Hematopoietic multipotent progenitor cell treated with erythropoietin and hydrocortisone succinate and interleukin-3 and kit ligand, for 4 days (in vitro differentiated cells): ENCODE results near the gene GSTA1.
"Not testable (repeated sequence)": the region's sequence is repeated elsewhere in the genome, so short reads cannot be mapped to it uniquely, and the experiment has no call there.

Experiments used
- DNase-seq: peaks from one replicate; pipeline ENCODE4 v3.0.0-alpha.2; 2015

The GSTA1 gene

GRCh38 chr6:52803668-52804255 is at the start of gene GSTA1:
GSTA1 (minus strand) TSS chr6:52803816; CDS start chr6:52799267, 4,549 bp downstream.
- not testable (repeated sequence) for DNase-seq

- DNase-seq = no peak
Measured at GRCh38 chr6:52849137-52849536, 45.5 kb upstream of the GSTA1 start.

- no peak for DNase-seq
Measured at GRCh38 chr6:52846002-52846401, 42.4 kb upstream of the GSTA1 start.

GRCh38 chr6:52843605-52844004 is 40.0 kb upstream of the GSTA1 start:
- DNase-seq = no peak

GRCh38 chr6:52840763-52841585 is 37.4 kb upstream of the GSTA1 start, which contains the start of gene GSTA5:
GSTA5 (minus strand) TSS chr6:52840813.
- DNase-seq = no peak

- DNase-seq = peak; percentile 62
Measured at GRCh38 chr6:52839124-52840055, 35.8 kb upstream of the GSTA1 start.

GRCh38 chr6:52834481-52834880 is 30.9 kb upstream of the GSTA1 start:
- DNase-seq = no peak

- not testable (repeated sequence) for DNase-seq
Measured at GRCh38 chr6:52830869-52831268, 27.3 kb upstream of the GSTA1 start.

- no peak for DNase-seq
Measured at GRCh38 chr6:52829046-52829817, 25.6 kb upstream of the GSTA1 start.

- DNase-seq = not testable (repeated sequence)
Measured at GRCh38 chr6:52828621-52829020, 25.0 kb upstream of the GSTA1 start.

GRCh38 chr6:52827073-52827783 is 23.6 kb upstream of the GSTA1 start:
- DNase-seq = not testable (repeated sequence)

- no peak for DNase-seq
Measured at GRCh38 chr6:52826513-52826912, 22.9 kb upstream of the GSTA1 start.

GRCh38 chr6:52825900-52826459 is 22.4 kb upstream of the GSTA1 start:
- DNase-seq = not testable (repeated sequence)

GRCh38 chr6:52825270-52825793 is 21.7 kb upstream of the GSTA1 start:
- DNase-seq = not testable (repeated sequence)

GRCh38 chr6:52821842-52822241 is 18.2 kb upstream of the GSTA1 start:
- DNase-seq = no peak

GRCh38 chr6:52820198-52820597 is 16.6 kb upstream of the GSTA1 start:
- no peak for DNase-seq

GRCh38 chr6:52815167-52816092 is 11.8 kb upstream of the GSTA1 start:
- peak; percentile 67 for DNase-seq

- not testable (repeated sequence) for DNase-seq
Measured at GRCh38 chr6:52814545-52814944, 10.9 kb upstream of the GSTA1 start.

GRCh38 chr6:52809777-52810176 is 6.2 kb upstream of the GSTA1 start:
- not testable (repeated sequence) for DNase-seq

GRCh38 chr6:52808660-52809059 is 5.0 kb upstream of the GSTA1 start:
- no peak for DNase-seq
